IPS-20b (cell line): Measurements from ENCODE around the gene MB.

Experiments used
- H3K27ac ChIP-seq: one replicate; pipeline ENCODE4 v1.5.1; 2013; ENCODE audit warnings: low read length
- H3K27me3 ChIP-seq: 2 replicates; pipeline ENCODE4 v1.6.1; 2013; ENCODE audit warnings: mild to moderate bottlenecking, low read length, inconsistent platforms; ENCODE audit not compliant: insufficient read depth
- H3K36me3 ChIP-seq: 2 replicates; pipeline ENCODE4 v1.6.1; 2013; ENCODE audit warnings: low read depth, mild to moderate bottlenecking, inconsistent platforms, low read length, moderate library complexity; ENCODE audit not compliant: insufficient read depth
- H3K4me1 ChIP-seq: 2 replicates; pipeline ENCODE4 v1.6.1; 2013; ENCODE audit warnings: mild to moderate bottlenecking, control low read depth, inconsistent platforms, low read length, moderate library complexity; ENCODE audit not compliant: insufficient read depth
- H3K4me3 ChIP-seq: 2 replicates; pipeline ENCODE4 v1.5.1; 2013; ENCODE audit warnings: mild to moderate bottlenecking, low read length, inconsistent platforms
- H3K9ac ChIP-seq: 2 replicates; pipeline ENCODE4 v1.6.1; 2013; ENCODE audit warnings: low read depth, mild to moderate bottlenecking, inconsistent platforms, low read length, moderate library complexity
- H3K9me3 ChIP-seq: 2 replicates; pipeline ENCODE4 v1.6.1; 2013; ENCODE audit warnings: mild to moderate bottlenecking, low read depth, low read length, inconsistent platforms; ENCODE audit not compliant: insufficient read depth

The MB gene

GRCh38 chr22:35611200-35611890 is 5.8 kb downstream of the MB start:
- no peaks in the 10 kb centered on the region for H3K4me1 ChIP-seq
- no peaks in the 10 kb centered on the region for H3K27me3 ChIP-seq
- H3K4me3 ChIP-seq = no peak overlapping the region
- H3K36me3 ChIP-seq = no peaks in the 10 kb centered on the region
- H3K27ac ChIP-seq = no peak overlapping the region
- H3K9ac ChIP-seq = no peak overlapping the region
- no peaks in the 10 kb centered on the region for H3K9me3 ChIP-seq

DNA sequence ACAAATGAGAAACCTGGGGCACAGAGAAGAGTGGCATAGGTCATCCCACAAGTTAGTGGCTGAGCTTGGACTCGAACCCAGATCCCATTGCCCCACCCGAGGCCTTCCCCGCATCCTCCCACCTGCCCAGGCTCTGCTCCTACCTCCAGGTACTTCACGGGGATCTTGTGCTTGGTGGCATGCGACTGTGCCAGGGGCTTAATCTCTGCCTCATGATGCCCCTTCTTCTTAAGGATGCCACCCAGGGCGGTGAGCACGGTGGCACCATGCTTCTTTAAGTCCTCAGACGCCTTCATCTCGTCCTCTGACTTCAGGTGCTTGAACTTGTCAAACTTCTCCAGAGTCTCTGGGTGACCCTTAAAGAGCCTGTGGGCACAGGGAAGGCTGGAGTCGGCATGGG is 6.4 kb downstream of the MB start:
- Histone ChIP-seq H3K27ac (no peak overlapping the region), H3K27me3 (no peaks in the 10 kb centered on the region), H3K9ac (no peak overlapping the region), H3K36me3 (no peaks in the 10 kb centered on the region), H3K4me1 (no peaks in the 10 kb centered on the region), H3K9me3 (no peaks in the 10 kb centered on the region), H3K4me3 (no peak overlapping the region)

DNA sequence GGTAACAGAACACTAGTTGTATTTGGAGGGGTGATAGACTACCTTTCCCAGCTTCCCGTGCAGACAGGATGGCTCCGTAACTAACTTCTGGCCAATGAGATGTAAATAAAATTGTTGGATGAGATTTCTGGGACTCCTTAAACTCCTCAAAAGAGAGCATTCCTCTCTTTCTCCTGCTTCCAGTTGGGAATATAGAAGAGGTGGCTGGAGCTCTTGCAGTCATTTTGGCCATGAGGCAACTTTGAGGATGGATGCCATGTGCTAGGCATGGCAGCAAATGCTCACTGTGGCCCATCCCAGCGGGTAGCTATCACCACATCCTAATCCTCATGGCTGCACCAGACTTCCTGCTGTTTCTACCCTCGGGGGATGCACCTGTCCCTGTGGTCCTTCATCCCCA is 7.4 kb downstream of the MB start:
- Histone ChIP-seq H3K27me3 (no peaks in the 10 kb centered on the region), H3K4me3 (no peak overlapping the region), H3K27ac (no peak overlapping the region), H3K9ac (no peak overlapping the region), H3K9me3 (no peaks in the 10 kb centered on the region), H3K36me3 (no peaks in the 10 kb centered on the region), H3K4me1 (no peaks in the 10 kb centered on the region)

- no peaks in the 10 kb centered on the region for H3K4me1 ChIP-seq
- H3K27ac ChIP-seq = no peak overlapping the region
- no peak overlapping the region for H3K4me3 ChIP-seq
- no peaks in the 10 kb centered on the region for H3K36me3 ChIP-seq
- no peaks in the 10 kb centered on the region for H3K27me3 ChIP-seq
- H3K9ac ChIP-seq = no peak overlapping the region
- no peaks in the 10 kb centered on the region for H3K9me3 ChIP-seq
Measured at GRCh38 chr22:35609261-35609660, 7.9 kb downstream of the MB start.

DNA sequence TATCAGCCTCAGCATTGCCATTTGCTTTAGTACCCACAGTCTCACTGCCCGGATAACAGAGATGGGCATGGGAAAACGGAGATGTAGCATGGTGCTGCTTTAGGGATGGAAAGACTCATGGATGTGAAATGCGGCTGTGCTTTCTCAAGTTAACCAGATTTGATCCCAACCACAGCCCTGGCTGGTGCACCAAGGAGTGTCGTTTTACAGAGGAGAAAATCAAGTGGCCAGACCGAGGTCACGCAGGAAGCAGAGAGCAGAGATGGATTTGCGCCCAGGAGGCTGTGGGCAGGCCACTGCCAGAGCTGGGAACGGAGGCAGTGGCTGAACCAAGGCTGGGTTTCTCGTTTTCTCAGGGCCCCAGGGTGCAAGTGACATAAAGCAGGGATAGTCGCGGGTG is 9.0 kb downstream of the MB start:
- Histone ChIP-seq H3K27me3 (no peaks in the 10 kb centered on the region), H3K9me3 (no peaks in the 10 kb centered on the region), H3K9ac (no peak overlapping the region), H3K4me1 (no peaks in the 10 kb centered on the region), H3K27ac (no peak overlapping the region), H3K4me3 (no peak overlapping the region), H3K36me3 (no peaks in the 10 kb centered on the region)

DNA sequence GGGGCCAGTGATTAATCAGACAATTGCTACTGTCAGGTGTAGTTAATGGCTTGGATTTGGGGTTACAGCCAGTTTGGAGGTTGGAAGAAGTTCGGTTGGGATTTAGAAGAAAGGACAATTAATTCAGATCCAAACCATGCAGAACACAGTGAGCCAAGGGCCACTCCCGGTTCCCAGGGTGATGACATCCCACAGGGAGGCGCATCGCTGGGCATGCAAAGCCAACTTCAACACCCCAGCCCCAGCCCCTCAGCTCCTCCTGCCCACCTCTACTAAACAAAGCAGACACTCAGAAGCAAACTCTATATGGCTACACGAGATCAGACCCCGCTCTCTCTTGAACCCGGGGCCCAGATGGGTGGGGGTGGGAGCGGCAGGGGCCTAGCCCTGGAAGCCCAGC is 10.2 kb downstream of the MB start:
- H3K27ac ChIP-seq = no peak overlapping the region
- H3K4me3 ChIP-seq = no peak overlapping the region
- H3K4me1 ChIP-seq = no peaks in the 10 kb centered on the region
- H3K36me3 ChIP-seq = no peaks in the 10 kb centered on the region
- no peaks in the 10 kb centered on the region for H3K9me3 ChIP-seq
- no peak overlapping the region for H3K9ac ChIP-seq
- no peaks in the 10 kb centered on the region for H3K27me3 ChIP-seq

- no peaks in the 10 kb centered on the region for H3K4me1 ChIP-seq
- H3K27ac ChIP-seq = no peak overlapping the region
- no peaks in the 10 kb centered on the region for H3K9me3 ChIP-seq
- no peak overlapping the region for H3K4me3 ChIP-seq
- no peak overlapping the region for H3K9ac ChIP-seq
- H3K27me3 ChIP-seq = no peaks in the 10 kb centered on the region
- H3K36me3 ChIP-seq = no peaks in the 10 kb centered on the region
Measured at GRCh38 chr22:35605851-35606481, 11.2 kb downstream of the MB start.

DNA sequence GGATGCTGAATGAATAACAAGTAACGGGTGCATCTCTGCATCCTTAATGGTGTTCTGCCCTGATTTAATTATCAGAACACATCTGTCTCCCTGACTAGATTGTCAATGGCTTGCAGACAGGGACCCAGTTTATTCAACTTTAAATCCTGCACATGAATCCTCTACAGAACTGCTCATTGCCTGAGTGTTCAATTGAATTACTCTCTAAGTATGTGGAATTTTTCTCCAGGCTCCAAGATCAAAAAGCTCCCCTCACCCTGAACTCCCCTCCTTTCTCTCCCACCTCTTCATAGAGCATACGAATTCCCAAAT is 11.8 kb downstream of the MB start:
- Histone ChIP-seq H3K9me3 (no peaks in the 10 kb centered on the region), H3K36me3 (no peaks in the 10 kb centered on the region), H3K4me3 (no peak overlapping the region), H3K27me3 (no peaks in the 10 kb centered on the region), H3K27ac (no peak overlapping the region), H3K4me1 (no peaks in the 10 kb centered on the region), H3K9ac (no peak overlapping the region)

GRCh38 chr22:35604621-35605368 is 12.3 kb downstream of the MB start:
- H3K9me3 ChIP-seq = no peaks in the 10 kb centered on the region
- no peak overlapping the region for H3K9ac ChIP-seq
- H3K4me1 ChIP-seq = no peaks in the 10 kb centered on the region
- H3K36me3 ChIP-seq = no peaks in the 10 kb centered on the region
- no peak overlapping the region for H3K4me3 ChIP-seq
- H3K27me3 ChIP-seq = no peaks in the 10 kb centered on the region
- no peak overlapping the region for H3K27ac ChIP-seq

GRCh38 chr22:35601743-35602615 is 15.2 kb downstream of the MB start:
- no peaks in the 10 kb centered on the region for H3K9me3 ChIP-seq
- H3K27ac ChIP-seq = no peak overlapping the region
- no peaks in the 10 kb centered on the region for H3K4me1 ChIP-seq
- no peak overlapping the region for H3K4me3 ChIP-seq
- no peaks in the 10 kb centered on the region for H3K36me3 ChIP-seq
- H3K27me3 ChIP-seq = no peaks in the 10 kb centered on the region
- H3K9ac ChIP-seq = no peak overlapping the region

GRCh38 chr22:35601013-35601580 is 16.0 kb downstream of the MB start:
- Histone ChIP-seq H3K9me3 (no peaks in the 10 kb centered on the region), H3K36me3 (no peaks in the 10 kb centered on the region), H3K9ac (no peak overlapping the region), H3K4me3 (no peak overlapping the region), H3K27me3 (no peaks in the 10 kb centered on the region), H3K27ac (no peak overlapping the region), H3K4me1 (no peaks in the 10 kb centered on the region)
